ENCODE data around the gene TOX4.
A peak's percentile ranks its signal among the peaks of the same experiment; 100 is the strongest.
"Not testable (repeated sequence)": the region's sequence is repeated elsewhere in the genome, so short reads cannot be mapped to it uniquely, and the experiment has no call there.

The TOX4 gene

GRCh38 chr14:21476925-21477681 lies at the start of gene TOX4, which contains the start of gene RAB2B:
Gene TOX4 (plus strand): TSS chr14:21477195. CDS start chr14:21477279, 84 bp downstream.
Gene RAB2B (minus strand): TSS chr14:21476959. CDS start chr14:21476872, 87 bp downstream.
- Mint-ChIP-seq H3K27me3 (no peaks in the 10 kb centered on the region), H3K27ac (peak within 1 kb of the TSS; percentile 97), H3K36me3 (peaks cover 12 to 26% of the 10 kb centered on the region in 2 donors), H3K4me3 (peak within 1 kb of the TSS; percentile 99), H3K4me1 (peaks cover 17 to 30% of the 10 kb centered on the region in 2 donors), H3K9me3 (no peaks in the 10 kb centered on the region)
- ATAC-seq (replicated peaks) (peak; percentile 98 to 99), DNase-seq (peak; percentile 97)

DNA sequence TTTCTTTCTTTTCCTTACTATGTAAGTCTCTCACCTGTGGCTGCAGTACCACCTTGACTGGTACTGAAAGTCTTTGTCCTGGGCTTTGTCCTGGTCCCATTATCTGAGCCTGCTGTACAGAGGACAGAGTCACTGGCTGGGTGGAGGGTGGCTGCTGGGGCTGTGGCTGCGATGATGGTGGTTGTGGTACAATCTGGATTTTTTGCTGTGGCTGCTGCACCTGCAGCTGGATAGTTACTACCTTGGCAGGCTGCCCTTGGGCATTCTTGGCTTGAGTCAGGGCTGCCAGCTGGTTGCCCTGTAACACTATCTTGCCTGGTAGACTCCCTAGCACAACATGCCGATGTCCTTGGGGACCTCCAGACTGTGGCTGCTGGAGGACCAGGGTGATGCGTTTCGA lies 48.1 kb upstream of the TOX4 start:
- DNase-seq (no peak), ATAC-seq (replicated peaks) (no peak)
- Mint-ChIP-seq H3K4me3 (no peak overlapping the region), H3K27me3 (no peaks in the 10 kb centered on the region), H3K9me3 (no peaks in the 10 kb centered on the region), H3K4me1 (peaks cover 8 to 17% of the 10 kb centered on the region in 2 donors), H3K27ac (no peak overlapping the region), H3K36me3 (peaks cover 37 to 54% of the 10 kb centered on the region in 2 donors)

- Mint-ChIP-seq H3K36me3 (peaks cover 34 to 46% of the 10 kb centered on the region in 2 donors), H3K27me3 (no peaks in the 10 kb centered on the region), H3K27ac (no peak overlapping the region), H3K9me3 (no peaks in the 10 kb centered on the region), H3K4me3 (peak overlapping the region in 1 of 2 donors; percentile 30), H3K4me1 (peaks cover 20 to 37% of the 10 kb centered on the region in 2 donors)
- no peak for DNase-seq
- ATAC-seq (replicated peaks), result no peak
These were observed 45.9 kb upstream of the TOX4 start for GRCh38 chr14:21431126-21431525.

GRCh38 chr14:21436567-21437062 lies 40.4 kb upstream of the TOX4 start:
- DNase-seq, result no peak
- peak overlapping the region; percentile 92 for H3K27ac Mint-ChIP-seq
- peak; percentile 21 to 28 for ATAC-seq (replicated peaks)
- peak overlapping the region; percentile 85 to 89 for H3K4me3 Mint-ChIP-seq
- peaks cover 36 to 67% of the 10 kb centered on the region in 2 donors for H3K4me1 Mint-ChIP-seq
- no peaks in the 10 kb centered on the region for H3K27me3 Mint-ChIP-seq
- H3K36me3 Mint-ChIP-seq, result peaks cover 17 to 30% of the 10 kb centered on the region in 2 donors
- H3K9me3 Mint-ChIP-seq, result no peaks in the 10 kb centered on the region

GRCh38 chr14:21437063-21437901 lies 39.7 kb upstream of the TOX4 start:
- H3K27ac Mint-ChIP-seq, result peak overlapping the region; percentile 92
- no peaks in the 10 kb centered on the region for H3K9me3 Mint-ChIP-seq
- ATAC-seq (replicated peaks) (peak; percentile 99), DNase-seq (peak; percentile 97)
- no peaks in the 10 kb centered on the region for H3K27me3 Mint-ChIP-seq
- peaks cover 17 to 34% of the 10 kb centered on the region in 2 donors for H3K36me3 Mint-ChIP-seq
- H3K4me1 Mint-ChIP-seq, result peaks cover 36 to 72% of the 10 kb centered on the region in 2 donors
- peak overlapping the region; percentile 85 to 89 for H3K4me3 Mint-ChIP-seq

DNA sequence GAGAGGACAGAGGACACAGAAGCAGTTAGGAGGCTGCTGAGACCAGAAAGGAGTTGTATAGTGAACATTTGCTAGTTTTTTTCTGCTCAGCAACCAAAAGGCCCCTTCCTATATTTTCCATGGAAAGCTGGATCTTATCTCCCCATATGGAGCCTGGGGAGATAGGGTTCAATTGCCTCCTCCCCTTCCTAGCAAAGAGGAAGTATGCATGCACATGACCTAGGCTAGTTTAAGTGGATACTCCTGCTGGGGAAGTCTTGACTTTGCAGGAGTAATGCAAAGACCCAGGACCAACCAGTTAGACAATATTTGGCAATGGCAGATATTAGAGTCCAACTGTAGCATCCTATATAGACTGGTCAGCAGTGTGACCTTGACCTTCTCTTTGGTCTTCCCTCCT lies 36.1 kb upstream of the TOX4 start:
- Mint-ChIP-seq H3K36me3 (peaks cover 10 to 25% of the 10 kb centered on the region in 2 donors), H3K27me3 (no peaks in the 10 kb centered on the region), H3K9me3 (no peaks in the 10 kb centered on the region), H3K27ac (no peak overlapping the region), H3K4me1 (peaks cover 26 to 50% of the 10 kb centered on the region in 2 donors), H3K4me3 (no peak overlapping the region)
- DNase-seq, result no peak
- no peak for ATAC-seq (replicated peaks)

GRCh38 chr14:21442657-21443056 lies 34.3 kb upstream of the TOX4 start:
- not testable (repeated sequence) for H3K27me3 Mint-ChIP-seq; DNase-seq; H3K9me3 Mint-ChIP-seq; H3K4me3 Mint-ChIP-seq; H3K27ac Mint-ChIP-seq; ATAC-seq (replicated peaks)
- H3K4me1 Mint-ChIP-seq, result peaks cover 30 to 50% of the 10 kb centered on the region in 2 donors
- H3K36me3 Mint-ChIP-seq, result peaks cover 16 to 29% of the 10 kb centered on the region in 2 donors

DNA sequence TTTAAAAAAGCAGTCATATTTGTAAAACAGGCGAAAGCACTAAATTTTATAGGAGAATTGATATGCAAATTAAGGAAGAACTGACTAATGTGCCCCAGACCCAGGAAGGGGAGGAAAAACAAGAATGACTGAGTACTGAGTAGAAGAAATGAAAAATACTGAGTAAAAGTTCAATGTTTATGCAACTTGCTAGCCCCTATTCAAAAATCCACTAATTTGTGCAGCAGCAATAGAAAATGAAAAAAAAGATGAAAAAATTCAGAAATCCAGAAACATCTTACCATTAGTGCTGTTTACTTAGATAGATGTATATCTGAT lies 27.1 kb upstream of the TOX4 start:
- H3K4me1 Mint-ChIP-seq, result peaks cover 23 to 55% of the 10 kb centered on the region in 2 donors
- no peak for DNase-seq
- H3K4me3 Mint-ChIP-seq, result no peak overlapping the region
- peak in 1 of 2 donors; percentile 38 for ATAC-seq (replicated peaks)
- no peaks in the 10 kb centered on the region for H3K27me3 Mint-ChIP-seq
- H3K27ac Mint-ChIP-seq, result no peak overlapping the region
- no peaks in the 10 kb centered on the region for H3K9me3 Mint-ChIP-seq
- H3K36me3 Mint-ChIP-seq, result peaks cover 23 to 25% of the 10 kb centered on the region in 2 donors

DNA sequence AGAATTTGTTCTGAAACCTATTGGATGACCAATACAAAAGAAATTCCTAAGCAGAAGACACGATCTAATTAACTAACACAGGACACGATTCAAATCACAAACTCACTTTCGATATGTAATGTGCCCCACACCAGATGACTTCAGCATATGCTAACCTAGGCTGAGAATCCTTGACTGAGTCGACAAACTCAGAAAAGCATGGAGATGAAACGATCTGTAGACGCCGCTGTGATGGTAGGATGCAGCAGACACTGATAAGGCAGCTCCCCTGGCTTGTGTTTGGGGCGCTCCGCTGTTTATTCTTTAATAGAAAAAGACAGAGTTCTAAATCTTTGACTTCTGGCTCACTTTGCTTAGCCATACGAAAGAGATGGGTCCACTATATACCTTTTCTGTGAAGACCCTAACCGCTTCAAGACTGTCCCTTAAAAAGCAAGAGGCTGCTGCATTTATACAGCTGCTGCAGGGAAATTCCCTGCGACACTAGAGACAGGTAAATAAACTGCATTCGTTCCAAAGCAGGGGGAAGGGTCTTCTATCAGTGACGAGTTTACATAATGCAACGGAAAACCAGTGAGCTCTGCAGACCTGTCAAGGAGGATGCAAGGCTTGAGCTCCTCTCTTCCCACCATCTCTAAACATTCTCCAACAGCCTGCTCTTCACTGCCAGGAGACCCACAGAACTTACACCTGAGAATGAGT lies 22.0 kb upstream of the TOX4 start:
- peaks cover 18 to 25% of the 10 kb centered on the region in 2 donors for H3K36me3 Mint-ChIP-seq
- H3K4me3 Mint-ChIP-seq, result peak overlapping the region; percentile 95 to 99
- H3K9me3 Mint-ChIP-seq, result no peaks in the 10 kb centered on the region
- peak overlapping the region; percentile 99 for H3K27ac Mint-ChIP-seq
- H3K27me3 Mint-ChIP-seq, result no peaks in the 10 kb centered on the region
- DNase-seq (no peak), ATAC-seq (replicated peaks) (no peak)
- peaks cover 12 to 33% of the 10 kb centered on the region in 2 donors for H3K4me1 Mint-ChIP-seq

GRCh38 chr14:21455592-21455911 lies 21.4 kb upstream of the TOX4 start:
- peak overlapping the region; percentile 95 to 99 for H3K4me3 Mint-ChIP-seq
- DNase-seq (no peak), ATAC-seq (replicated peaks) (peak; percentile 38 to 39)
- peaks cover 8 to 27% of the 10 kb centered on the region in 2 donors for H3K4me1 Mint-ChIP-seq
- H3K27ac Mint-ChIP-seq, result peak overlapping the region; percentile 99
- no peaks in the 10 kb centered on the region for H3K9me3 Mint-ChIP-seq
- peaks cover 15 to 23% of the 10 kb centered on the region in 2 donors for H3K36me3 Mint-ChIP-seq
- no peaks in the 10 kb centered on the region for H3K27me3 Mint-ChIP-seq

GRCh38 chr14:21455912-21456667 lies 20.9 kb upstream of the TOX4 start, which contains the start of gene CHD8:
Gene CHD8 (minus strand): TSS chr14:21456123. CDS start chr14:21431643, 24,480 bp downstream.
- no peaks in the 10 kb centered on the region for H3K27me3 Mint-ChIP-seq
- peaks cover 15 to 28% of the 10 kb centered on the region in 2 donors for H3K36me3 Mint-ChIP-seq
- peak within 1 kb of the TSS; percentile 99 for H3K27ac Mint-ChIP-seq
- H3K9me3 Mint-ChIP-seq, result no peaks in the 10 kb centered on the region
- peaks cover 8 to 27% of the 10 kb centered on the region in 2 donors for H3K4me1 Mint-ChIP-seq
- ATAC-seq (replicated peaks) (peak; percentile 97 to 98), DNase-seq (peak; percentile 100)
- H3K4me3 Mint-ChIP-seq, result peak within 1 kb of the TSS; percentile 95 to 99

GRCh38 chr14:21467616-21468015 lies 9.4 kb upstream of the TOX4 start:
- no peak for DNase-seq
- Mint-ChIP-seq H3K9me3 (no peaks in the 10 kb centered on the region), H3K4me3 (no peak overlapping the region), H3K27me3 (no peaks in the 10 kb centered on the region), H3K36me3 (peaks cover 31 to 42% of the 10 kb centered on the region in 2 donors), H3K27ac (no peak overlapping the region), H3K4me1 (peaks cover 2 to 5% of the 10 kb centered on the region in 2 donors)
- no peak for ATAC-seq (replicated peaks)

DNA sequence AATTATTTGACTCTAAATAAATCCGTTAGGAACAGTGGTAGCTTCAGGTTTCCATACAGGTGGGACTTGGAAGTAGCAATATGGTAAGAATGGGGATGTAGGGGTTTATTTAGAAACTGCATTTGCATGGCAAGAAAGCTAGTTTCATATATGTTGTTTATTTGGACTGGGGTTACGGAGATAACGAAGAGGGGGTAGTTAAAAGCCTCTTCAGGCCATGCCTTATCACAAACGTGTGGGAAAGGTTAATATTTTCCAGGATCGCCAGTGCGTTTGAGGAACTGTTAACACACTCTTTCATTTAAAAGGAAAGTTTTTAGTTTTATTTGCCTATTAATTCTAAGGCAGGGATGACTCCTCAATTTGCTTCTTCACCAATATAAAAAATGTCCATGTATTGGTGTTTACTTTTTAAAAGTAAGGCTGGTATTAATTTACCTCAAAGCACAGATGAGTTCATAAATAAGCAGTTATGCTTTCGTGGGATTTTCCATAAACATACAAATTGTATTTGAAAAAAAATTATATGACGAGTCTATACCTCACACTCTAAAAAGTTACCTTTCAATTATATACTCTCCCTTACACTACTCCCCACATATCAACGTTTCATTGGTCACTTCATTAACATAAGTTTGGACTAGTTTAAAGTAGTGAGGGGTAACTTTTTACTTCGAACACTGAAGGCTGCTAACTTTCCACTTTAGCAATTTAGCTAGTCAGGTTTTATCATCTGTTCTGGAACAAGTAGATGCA lies 1.1 kb upstream of the TOX4 start:
- H3K4me1 Mint-ChIP-seq, result peaks cover 16 to 31% of the 10 kb centered on the region in 2 donors
- no peaks in the 10 kb centered on the region for H3K9me3 Mint-ChIP-seq
- peaks cover 15 to 21% of the 10 kb centered on the region in 2 donors for H3K36me3 Mint-ChIP-seq
- peak overlapping the region; percentile 99 for H3K4me3 Mint-ChIP-seq
- ATAC-seq (replicated peaks) (peak in 1 of 2 donors; percentile 1), DNase-seq (no peak)
- H3K27ac Mint-ChIP-seq, result peak overlapping the region; percentile 97
- no peaks in the 10 kb centered on the region for H3K27me3 Mint-ChIP-seq

Measured in stimulated activated naive B cell treated with anti-CD40 and anti-IgM and Interleukin-4, amounts not matched to agents 10 μg/mL and 1 μg/mL and 100 μg/mL, for 72 hours (primary cell).